Myocyte (in vitro differentiated cells): ENCODE data around the gene KCNQ1. TPM values are rescaled to one million over a fixed set of nuclear protein-coding genes. Genes with fewer than 3 reads are reported as not detected.

ENCODE experiments used
- DNase-seq: peaks from one replicate; pipeline ENCODE4 v3.0.0-alpha.2; 2012; ENCODE audit warnings: low read depth
- total RNA-seq: library from RNA; depleted of rRNA; stranded (reverse); fragments of >200 nt; gene quantifications from 2 replicates; pipeline ENCODE4 v1.2.3, GENCODE V29; 2014

Gene KCNQ1
- total RNA-seq, 1 donor from 2014 or later = 0.32 TPM

- peak; percentile 87 for DNase-seq
These were observed 443.6 kb downstream of the KCNQ1 start for GRCh38 chr11:2888266-2888968.

GRCh38 chr11:2889362-2890273, 444.8 kb downstream of the KCNQ1 start:
- no peak for DNase-seq

GRCh38 chr11:2890466-2891294, 445.9 kb downstream of the KCNQ1 start:
- DNase-seq = no peak

GRCh38 chr11:2891326-2892214, 446.8 kb downstream of the KCNQ1 start:
- DNase-seq = no peak

GRCh38 chr11:2892215-2892966, 447.6 kb downstream of the KCNQ1 start:
- DNase-seq = no peak

GRCh38 chr11:2892967-2893528, 448.2 kb downstream of the KCNQ1 start:
- DNase-seq = no peak

GRCh38 chr11:2893935-2894334, 449.1 kb downstream of the KCNQ1 start:
- no peak for DNase-seq

- DNase-seq = no peak
These were observed 451.2 kb downstream of the KCNQ1 start for GRCh38 chr11:2896047-2896446.

GRCh38 chr11:2897048-2897447, 452.2 kb downstream of the KCNQ1 start:
- DNase-seq = no peak

- peak; percentile 77 for DNase-seq
These were observed 453.7 kb downstream of the KCNQ1 start for GRCh38 chr11:2898366-2899079.

Other genes with a start within 250 kb of the KCNQ1 start
- gene ASCL2, start 174.4 kb upstream of the KCNQ1 start, total RNA-seq = not detected in 2 replicates
- gene C11orf21, start 143.1 kb upstream of the KCNQ1 start, total RNA-seq = not detected in 2 replicates
- not detected in 2 replicates for gene TSPAN32, start 143.0 kb upstream of the KCNQ1 start, total RNA-seq
- gene CD81, start 67.7 kb upstream of the KCNQ1 start, total RNA-seq = 429 and 434 TPM in 2 replicates
- 43.3 and 47.1 TPM in 2 replicates for gene TSSC4, start 44.3 kb upstream of the KCNQ1 start, total RNA-seq
- gene TRPM5, start 494 bp upstream of the KCNQ1 start, total RNA-seq = not detected in 2 replicates